ENCODE data around the gene LIN54.
A peak's percentile ranks its signal among the peaks of the same experiment; 100 is the strongest.
"Not testable (repeated sequence)": the region's sequence is repeated elsewhere in the genome, so short reads cannot be mapped to it uniquely, and the experiment has no call there.

Gene LIN54

DNA sequence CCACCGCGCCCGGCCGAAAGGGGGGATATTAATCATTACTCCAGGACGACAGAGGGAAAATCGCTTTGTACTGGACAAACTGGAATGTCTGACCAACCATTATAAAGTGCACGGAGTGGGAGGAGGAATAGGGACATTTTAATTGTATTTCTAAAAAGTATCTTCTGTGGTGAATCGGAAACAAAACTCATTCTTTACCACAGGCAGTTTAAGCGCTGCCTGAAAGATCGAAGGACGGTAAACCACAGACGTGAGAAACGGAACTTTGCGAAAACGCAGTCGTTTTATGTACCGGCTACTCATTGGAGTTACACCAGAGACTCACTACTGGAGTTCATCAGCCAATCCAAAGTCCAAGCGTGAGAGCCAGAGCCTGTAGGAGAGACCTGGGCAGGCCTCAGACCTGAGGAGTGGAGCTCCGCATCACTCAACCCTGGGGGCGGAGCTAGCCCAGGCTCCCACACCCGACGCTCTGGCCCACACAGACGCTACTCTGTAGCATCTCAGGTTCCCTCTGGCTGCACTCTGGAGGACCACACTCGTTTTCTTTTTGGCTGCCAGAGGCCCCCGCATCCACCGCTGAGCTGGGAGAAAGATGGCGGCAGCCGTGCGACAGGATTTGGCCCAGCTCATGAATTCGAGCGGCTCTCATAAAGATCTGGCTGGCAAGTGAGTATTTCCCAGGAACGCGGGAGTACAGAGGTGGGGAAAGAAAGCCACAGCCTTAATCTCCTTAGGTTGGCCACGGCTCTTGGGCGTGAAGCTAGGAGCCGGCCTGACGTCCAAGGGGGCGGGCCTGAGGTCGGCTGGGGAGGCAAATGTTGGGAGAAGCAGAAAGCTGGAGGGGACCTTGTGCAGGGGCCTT is 24.2 kb upstream of the LIN54 start, which contains the start of gene COPS4:
Gene COPS4, plus strand, starts transcription at position 554 of the 865 bp plus-strand sequence. Its CDS starts 42 bp downstream, at position 596.
- H3K9ac ChIP-seq, result peak within 1 kb of the TSS; percentile 86
- H3K4me1 ChIP-seq, result peaks cover 20% of the 10 kb centered on the region
- no peak for TF ChIP-seq Cebpa-rat (IDR thresholded peaks at IDR 0.05)
- peaks cover 6% of the 10 kb centered on the region; the same call in 1 of the 2 replicates for H3K36me3 ChIP-seq
- peaks cover 7% of the 10 kb centered on the region; the same call in 1 of the 2 replicates for H4K20me1 ChIP-seq
- H3K27me3 ChIP-seq, result no peaks in the 10 kb centered on the region
- H3K27ac ChIP-seq, result peak within 1 kb of the TSS; percentile 87
- peak within 1 kb of the TSS; percentile 82 for H3K4me3 ChIP-seq
- H3K9me3 ChIP-seq, result no peaks in the 10 kb centered on the region
- peak within 1 kb of the TSS; percentile 89 for H3K4me2 ChIP-seq

DNA sequence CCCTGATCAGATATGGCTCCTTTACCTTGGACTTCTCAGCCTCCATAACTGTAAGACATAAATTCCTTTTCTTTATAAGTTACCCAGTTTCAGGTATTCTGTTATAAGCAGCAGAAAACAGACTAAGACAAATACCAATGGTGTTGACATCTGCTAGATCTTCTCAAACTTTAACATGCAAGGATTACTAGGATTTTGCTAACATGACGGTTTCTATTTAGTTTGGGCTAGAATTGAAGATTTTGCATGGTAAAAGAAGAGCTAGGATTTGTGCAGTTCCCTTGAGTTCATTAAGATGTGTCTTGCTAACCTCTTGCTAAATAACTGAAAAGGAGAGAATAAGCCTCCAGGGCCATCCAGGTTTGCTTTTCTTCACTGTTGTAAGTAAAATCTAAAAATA is 19.1 kb upstream of the LIN54 start:
- Histone ChIP-seq H3K27me3 (no peaks in the 10 kb centered on the region), H3K4me3 (no peak overlapping the region), H3K9ac (no peak overlapping the region), H3K4me2 (no peak overlapping the region), H3K9me3 (peaks cover 9% of the 10 kb centered on the region), H3K36me3 (no peaks in the 10 kb centered on the region), H3K27ac (no peak overlapping the region), H4K20me1 (no peaks in the 10 kb centered on the region), H3K4me1 (peaks cover 25% of the 10 kb centered on the region)
- no peak for TF ChIP-seq Cebpa-rat (IDR thresholded peaks at IDR 0.05)

DNA sequence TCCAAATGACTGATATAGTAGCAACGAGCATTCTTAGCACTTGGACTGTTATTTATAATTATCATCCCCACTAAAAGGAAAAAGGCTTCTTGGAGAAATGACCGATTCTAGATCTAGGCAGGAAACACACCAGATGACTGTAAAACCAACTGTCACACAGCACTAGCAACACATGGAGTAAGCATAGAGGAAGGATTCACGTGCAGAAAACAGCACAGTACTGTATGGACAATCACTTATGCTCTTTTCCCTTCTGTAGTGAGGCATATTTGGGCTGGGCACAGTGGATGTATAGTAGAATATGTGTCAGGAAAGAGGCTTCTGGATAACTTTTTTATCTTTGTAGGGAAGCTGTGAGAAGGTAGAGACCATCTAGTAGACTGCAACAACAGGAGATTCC is 18.4 kb upstream of the LIN54 start:
- Histone ChIP-seq H3K4me3 (no peak overlapping the region), H3K27ac (no peak overlapping the region), H3K36me3 (no peaks in the 10 kb centered on the region), H3K4me1 (peaks cover 27% of the 10 kb centered on the region), H3K27me3 (no peaks in the 10 kb centered on the region), H3K4me2 (no peak overlapping the region), H4K20me1 (no peaks in the 10 kb centered on the region), H3K9ac (no peak overlapping the region), H3K9me3 (peaks cover 16% of the 10 kb centered on the region)
- no peak for TF ChIP-seq Cebpa-rat (IDR thresholded peaks at IDR 0.05)

DNA sequence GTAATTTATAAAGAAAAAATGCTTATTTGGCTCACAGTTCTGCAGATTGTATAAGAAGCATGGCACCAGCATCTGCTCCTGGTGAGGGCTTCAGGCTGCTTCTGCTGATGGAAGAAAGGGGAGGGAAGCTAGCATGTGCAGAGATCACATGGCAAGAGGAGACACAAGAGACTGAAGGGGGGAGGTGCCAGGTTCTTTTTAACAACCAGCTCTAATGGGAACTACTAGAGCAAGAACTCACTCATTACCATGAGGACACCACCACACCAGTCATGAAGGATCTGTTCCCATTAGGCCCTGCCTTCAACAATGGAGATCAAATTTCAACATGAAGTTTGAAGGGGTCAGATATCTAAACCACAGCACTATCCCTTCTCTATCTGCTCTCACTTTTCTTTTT is 14.9 kb upstream of the LIN54 start:
- H3K4me1 ChIP-seq, result peaks cover 29% of the 10 kb centered on the region
- TF ChIP-seq Cebpa-rat (IDR thresholded peaks at IDR 0.05), result no peak
- no peaks in the 10 kb centered on the region for H4K20me1 ChIP-seq
- H3K27ac ChIP-seq, result peak overlapping the region; percentile 89
- H3K4me3 ChIP-seq, result peak overlapping the region; percentile 24; the same call in 1 of the 2 replicates
- H3K36me3 ChIP-seq, result no peaks in the 10 kb centered on the region
- no peaks in the 10 kb centered on the region for H3K27me3 ChIP-seq
- H3K9ac ChIP-seq, result peak overlapping the region; percentile 65; the same call in 1 of the 2 replicates
- H3K4me2 ChIP-seq, result peak overlapping the region; percentile 69
- H3K9me3 ChIP-seq, result peaks cover 28% of the 10 kb centered on the region

DNA sequence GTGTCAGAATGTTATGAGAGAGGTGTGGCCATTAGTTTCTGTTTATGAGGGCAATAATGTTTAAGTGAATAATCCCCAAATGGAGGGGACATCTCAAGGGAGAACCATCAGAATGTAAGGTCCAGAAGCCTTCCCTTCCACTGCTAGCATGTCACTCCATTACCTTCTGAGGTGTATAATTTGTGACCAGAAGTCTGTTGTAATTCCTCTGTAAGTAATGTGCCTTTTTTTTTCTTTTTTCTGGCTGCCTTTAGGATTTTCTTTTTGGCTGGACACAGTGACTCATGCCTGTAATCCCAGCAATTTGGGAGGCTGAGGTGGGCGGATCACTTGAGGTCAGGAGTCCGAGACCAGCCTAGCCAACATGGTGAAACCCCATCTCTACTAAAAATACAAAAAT is 13.6 kb upstream of the LIN54 start:
- H3K27ac ChIP-seq, result no peak overlapping the region
- H3K9ac ChIP-seq, result no peak overlapping the region
- H3K4me2 ChIP-seq, result no peak overlapping the region
- peak overlapping the region; percentile 28; the same call in 1 of the 2 replicates for H3K4me3 ChIP-seq
- no peak for TF ChIP-seq Cebpa-rat (IDR thresholded peaks at IDR 0.05)
- no peaks in the 10 kb centered on the region for H4K20me1 ChIP-seq
- H3K9me3 ChIP-seq, result peaks cover 28% of the 10 kb centered on the region
- no peaks in the 10 kb centered on the region for H3K36me3 ChIP-seq
- H3K4me1 ChIP-seq, result peaks cover 39% of the 10 kb centered on the region
- no peaks in the 10 kb centered on the region for H3K27me3 ChIP-seq

DNA sequence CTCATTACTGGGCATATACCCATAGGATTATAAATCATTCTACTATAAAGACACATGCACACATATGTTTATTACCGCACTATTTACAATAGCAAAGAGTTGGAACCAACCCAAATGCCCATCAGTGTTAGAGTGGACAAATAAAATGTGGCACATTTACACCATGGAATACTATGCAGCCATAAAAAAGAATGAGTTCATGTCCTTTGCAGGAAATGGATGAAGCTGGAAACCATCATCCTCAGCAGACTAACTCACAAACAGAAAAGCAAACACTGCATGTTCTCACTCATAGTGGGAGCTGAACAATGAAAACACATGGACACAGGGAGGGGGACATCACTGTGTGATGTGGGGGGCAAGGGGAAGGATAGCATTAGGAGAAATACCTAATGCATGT is 13.0 kb upstream of the LIN54 start:
- not testable (repeated sequence) for H3K27ac ChIP-seq, H4K20me1 ChIP-seq, H3K27me3 ChIP-seq, H3K9ac ChIP-seq, H3K36me3 ChIP-seq, H3K4me2 ChIP-seq, H3K4me3 ChIP-seq
- Histone ChIP-seq H3K4me1 (peaks cover 39% of the 10 kb centered on the region), H3K9me3 (peaks cover 28% of the 10 kb centered on the region)

DNA sequence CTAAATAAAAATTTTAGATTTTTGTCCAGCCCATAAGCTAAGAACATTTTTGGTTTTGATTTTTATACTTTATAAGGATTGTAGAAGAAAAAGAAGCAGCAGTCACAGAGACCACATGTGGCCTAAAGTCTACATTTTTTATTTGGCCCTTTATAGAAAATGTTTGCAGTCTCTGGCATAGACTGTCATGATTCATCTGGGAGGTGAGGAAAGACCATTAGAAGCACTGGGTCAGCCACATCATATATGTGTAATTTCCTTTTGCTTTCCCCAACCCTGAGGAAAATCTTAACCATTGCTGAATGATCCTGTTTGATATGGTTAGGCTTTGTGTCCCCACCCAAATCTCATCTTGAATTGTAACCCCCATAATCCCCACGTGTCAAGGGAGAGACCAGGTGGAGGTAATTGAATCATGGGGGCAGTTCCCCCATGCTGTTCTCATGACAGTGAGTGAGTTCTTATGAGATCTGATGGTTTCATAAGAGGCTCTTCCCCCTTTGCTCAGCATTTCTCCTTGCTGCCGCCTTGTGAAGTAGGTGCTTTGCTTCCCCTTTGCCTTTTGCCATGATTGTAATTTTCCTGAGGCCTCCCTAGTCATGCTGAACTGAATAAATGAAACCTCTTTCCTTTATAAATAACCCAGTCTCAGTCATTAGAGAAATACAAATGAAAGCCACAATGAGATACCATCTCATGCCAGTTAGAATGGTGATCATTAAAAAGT is 12.3 kb upstream of the LIN54 start:
- Histone ChIP-seq H3K4me3 (no peak overlapping the region), H3K9ac (no peak overlapping the region), H3K4me1 (peaks cover 39% of the 10 kb centered on the region), H4K20me1 (no peaks in the 10 kb centered on the region), H3K27ac (no peak overlapping the region), H3K4me2 (no peak overlapping the region), H3K9me3 (peaks cover 28% of the 10 kb centered on the region), H3K27me3 (no peaks in the 10 kb centered on the region), H3K36me3 (no peaks in the 10 kb centered on the region)
- no peak for TF ChIP-seq Cebpa-rat (IDR thresholded peaks at IDR 0.05)

DNA sequence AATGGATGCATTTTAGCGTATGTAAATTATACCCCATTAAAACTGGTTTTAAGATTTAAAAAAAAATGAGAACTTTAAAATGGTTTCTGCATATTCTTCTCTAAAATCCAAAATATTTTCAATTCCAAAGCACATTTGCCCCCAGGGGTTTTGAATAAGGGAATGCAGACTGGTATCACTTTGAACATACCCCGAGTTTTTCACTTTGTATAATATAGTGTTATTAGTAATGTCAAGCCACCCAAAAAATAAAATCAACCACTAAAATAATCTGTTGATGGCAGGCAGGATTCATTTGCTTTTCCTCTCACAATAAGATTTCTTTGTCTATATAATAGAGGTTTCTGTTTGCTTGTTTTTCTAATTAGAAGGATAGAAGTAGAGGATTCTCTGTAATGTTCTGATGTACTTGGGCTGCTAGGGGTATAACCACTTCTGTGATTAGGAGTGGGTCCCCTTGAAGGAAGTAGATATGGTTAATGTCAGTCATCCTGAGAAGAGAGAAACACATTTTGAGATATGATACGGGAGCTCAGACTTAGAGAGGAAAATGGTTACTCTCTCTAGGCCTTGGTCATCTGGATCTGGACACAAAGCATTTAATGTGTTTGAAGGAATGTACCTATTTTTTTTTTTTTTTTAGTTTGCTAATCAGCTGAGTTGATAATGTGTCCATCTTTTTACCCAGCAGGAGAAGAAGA is 9.3 kb upstream of the LIN54 start:
- no peak for TF ChIP-seq Cebpa-rat (IDR thresholded peaks at IDR 0.05)
- no peaks in the 10 kb centered on the region for H4K20me1 ChIP-seq
- H3K27me3 ChIP-seq, result no peaks in the 10 kb centered on the region
- H3K27ac ChIP-seq, result no peak overlapping the region
- H3K4me2 ChIP-seq, result peak overlapping the region; percentile 25; the same call in 1 of the 2 replicates
- peaks cover 21% of the 10 kb centered on the region for H3K9me3 ChIP-seq
- no peak overlapping the region for H3K9ac ChIP-seq
- H3K4me3 ChIP-seq, result no peak overlapping the region
- no peaks in the 10 kb centered on the region for H3K36me3 ChIP-seq
- H3K4me1 ChIP-seq, result peaks cover 16% of the 10 kb centered on the region

DNA sequence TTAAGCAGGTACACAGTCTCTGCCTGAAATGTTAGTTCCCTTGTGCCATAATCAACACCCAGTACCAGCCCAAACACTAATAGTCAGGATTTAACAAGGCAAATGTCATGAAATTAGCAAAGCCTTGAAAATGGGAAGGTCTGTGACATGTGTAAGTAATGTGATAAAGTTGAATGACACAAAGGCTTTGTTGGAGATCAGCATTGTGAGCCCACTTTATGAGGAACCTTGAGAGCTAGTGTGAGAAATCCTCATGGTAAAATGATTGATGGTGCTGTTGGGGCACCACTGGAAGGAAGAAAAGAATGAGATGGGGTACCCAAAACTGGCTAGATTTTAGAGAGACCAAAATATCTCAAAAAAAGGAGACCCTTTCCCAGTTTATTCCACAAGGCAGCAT is 3.3 kb upstream of the LIN54 start:
- H4K20me1 ChIP-seq, result 0 out of 2 replicates have a peak, but pooled peaks cover 4% of the 10 kb centered on the region
- no peak for TF ChIP-seq Cebpa-rat (IDR thresholded peaks at IDR 0.05)
- no peaks in the 10 kb centered on the region for H3K9me3 ChIP-seq
- peak overlapping the region; percentile 49 for H3K4me2 ChIP-seq
- 0 out of 2 replicates have a peak overlapping the region, but pooled peaks have one; percentile 76 for H3K27ac ChIP-seq
- H3K36me3 ChIP-seq, result no peaks in the 10 kb centered on the region
- H3K9ac ChIP-seq, result no peak overlapping the region
- H3K4me1 ChIP-seq, result peaks cover 23% of the 10 kb centered on the region
- no peaks in the 10 kb centered on the region for H3K27me3 ChIP-seq
- H3K4me3 ChIP-seq, result no peak overlapping the region

Measured in BLaER1 (cell line).